Loucy (cell line): ENCODE results near the gene WDR1.

Experiments
- EZH2phosphoT487 ChIP-seq: fragments of 200-600 bp; IDR thresholded peaks from 2 replicates; pipeline ENCODE4 v1.6.1; 2018; ENCODE audit warnings: antibody characterized with exemption, mild to moderate bottlenecking, moderate library complexity, borderline replicate concordance
- TF ChIP-seq, protein P1 (sequence below): fragments of 200-600 bp; sonication (generic); conservative IDR thresholded peaks from 2 replicates; pipeline ENCODE4 v1.5.1; 2014; ENCODE audit warnings: mild to moderate bottlenecking, antibody characterized with exemption, low read length

DNA sequence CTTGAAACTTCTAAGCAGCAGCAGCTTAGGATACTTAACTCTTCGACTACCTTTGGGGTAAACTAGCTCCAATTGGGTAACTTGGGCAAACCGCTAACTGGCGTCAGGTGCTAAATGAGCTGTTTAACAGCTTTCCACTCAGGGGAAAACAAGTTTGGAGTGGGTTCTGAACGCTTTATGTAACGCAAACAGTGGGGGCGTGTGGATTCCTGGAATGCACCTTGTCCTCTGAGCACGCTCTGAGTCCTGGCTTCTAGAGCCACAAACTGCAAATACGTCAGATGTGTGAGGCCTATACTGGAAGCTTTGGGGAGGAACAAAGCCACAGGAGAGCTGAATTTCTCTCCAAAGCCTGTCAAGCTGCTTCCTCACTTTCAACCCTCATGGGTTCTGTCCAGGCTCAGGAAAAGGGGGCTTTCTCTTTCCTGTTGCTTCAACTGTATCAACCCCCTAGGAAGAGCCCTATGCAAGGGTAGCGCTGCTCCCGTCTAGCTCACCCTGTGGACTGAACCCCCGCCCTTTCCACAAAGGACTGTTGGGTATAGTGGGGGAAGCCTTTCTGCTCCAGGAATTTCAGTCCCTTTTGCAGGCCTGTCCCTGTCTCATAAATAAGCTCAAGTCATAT is 4.5 kb upstream of the WDR1 start:
- TF ChIP-seq, protein P1, sequence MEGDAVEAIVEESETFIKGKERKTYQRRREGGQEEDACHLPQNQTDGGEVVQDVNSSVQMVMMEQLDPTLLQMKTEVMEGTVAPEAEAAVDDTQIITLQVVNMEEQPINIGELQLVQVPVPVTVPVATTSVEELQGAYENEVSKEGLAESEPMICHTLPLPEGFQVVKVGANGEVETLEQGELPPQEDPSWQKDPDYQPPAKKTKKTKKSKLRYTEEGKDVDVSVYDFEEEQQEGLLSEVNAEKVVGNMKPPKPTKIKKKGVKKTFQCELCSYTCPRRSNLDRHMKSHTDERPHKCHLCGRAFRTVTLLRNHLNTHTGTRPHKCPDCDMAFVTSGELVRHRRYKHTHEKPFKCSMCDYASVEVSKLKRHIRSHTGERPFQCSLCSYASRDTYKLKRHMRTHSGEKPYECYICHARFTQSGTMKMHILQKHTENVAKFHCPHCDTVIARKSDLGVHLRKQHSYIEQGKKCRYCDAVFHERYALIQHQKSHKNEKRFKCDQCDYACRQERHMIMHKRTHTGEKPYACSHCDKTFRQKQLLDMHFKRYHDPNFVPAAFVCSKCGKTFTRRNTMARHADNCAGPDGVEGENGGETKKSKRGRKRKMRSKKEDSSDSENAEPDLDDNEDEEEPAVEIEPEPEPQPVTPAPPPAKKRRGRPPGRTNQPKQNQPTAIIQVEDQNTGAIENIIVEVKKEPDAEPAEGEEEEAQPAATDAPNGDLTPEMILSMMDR: no peak
- no peak for TF ChIP-seq EZH2phosphoT487
